Heart left ventricle (tissue), 16 donors: ENCODE results near the gene SECTM1. TPM values are rescaled to one million over a fixed set of nuclear protein-coding genes. Genes with fewer than 3 reads are reported as not detected.

ENCODE experiments used
- ATAC-seq, 4 donors: fragments of 200-7000 bp; cut with Tn5 transposase; one replicate each; pipeline ENCODE4 v1.9.1; 2020 to 2022; ENCODE audit warnings: moderate library complexity in 4 of 4, mild to moderate bottlenecking in 3 of 4, moderate number of reproducible peaks in 1 of 4
- DNase-seq, 5 donors: peaks; one replicate each; pipeline ENCODE4 v3.0.0-alpha.2; 2020
- H3K27ac ChIP-seq, 12 donors: fragments of 200-600 bp; sonication (generic) in 4 of 12; one replicate each; pipeline versions ENCODE4 v1.5.0 to v1.8.0; 2016 to 2022; ENCODE audit warnings: mild to moderate bottlenecking in 2 of 12
- H3K27me3 ChIP-seq, 9 donors: fragments of 200-600 bp; sonication (generic) in 2 of 9; one replicate each; pipeline versions ENCODE4 v1.5.1 to v1.8.0; 2016 to 2022; ENCODE audit warnings: mild to moderate bottlenecking in 3 of 9
- H3K36me3 ChIP-seq, 9 donors: fragments of 200-600 bp; sonication (generic) in 2 of 9; one replicate each; pipeline versions ENCODE4 v1.5.0 to v1.8.0; 2018 to 2022; ENCODE audit warnings: mild to moderate bottlenecking in 2 of 9
- H3K4me1 ChIP-seq, 12 donors: fragments of 200-600 bp; sonication (generic) in 4 of 12; one replicate each; pipeline versions ENCODE4 v1.5.0 to v1.8.0; 2016 to 2022; ENCODE audit warnings: mild to moderate bottlenecking in 3 of 12
- H3K4me3 ChIP-seq, 12 donors: fragments of 200-600 bp; sonication (generic) in 4 of 12; one replicate each; pipeline versions ENCODE4 v1.5.0 to v1.8.0; 2017 to 2022; ENCODE audit warnings: mild to moderate bottlenecking in 9 of 12, moderate library complexity in 4 of 12
- H3K9me3 ChIP-seq, 12 donors: fragments of 200-600 bp; sonication (generic) in 4 of 12; one replicate each; pipeline versions ENCODE4 v1.5.0 to v1.8.0; 2016 to 2022; ENCODE audit warnings: mild to moderate bottlenecking in 1 of 12
- POLR2A ChIP-seq, 2 donors: fragments of 450-650 bp; IDR thresholded peaks; one replicate each; pipeline ENCODE4 v1.6.1; 2017; ENCODE audit warnings: antibody characterized with exemption in 2 of 2, mild to moderate bottlenecking in 2 of 2, moderate library complexity in 2 of 2
- WGBS, 4 donors: extraction: QIAGEN DNeasy Blood & Tissue Kit in 2 of 4; methylation state at CpG; one replicate each; pipeline versions ENCODE4 v1.1.5 to v1.1.7; 2013 to 2018; 5-methylcytosine and 5-hydroxymethylcytosine counted together
- intact Hi-C, 10 donors: fragments of 100-400 bp; cut with DNase I; formaldehyde crosslinking; loops; one replicate each; pipeline versions ENCODE4 v1.11.1 to v1.14.2; 2022
- polyA plus RNA-seq, 2 donors: library from polyadenylated mRNA; stranded (reverse); fragments of 200-250 nt; gene quantifications; one replicate each; pipeline ENCODE4 v1.2.3, GENCODE V29; 2013
- total RNA-seq, 9 donors: library from RNA; depleted of rRNA in 2 of 9; stranded (reverse); fragments of >200 nt in 2 of 9; fragmentation: NEBNext Ultra II Directional in 3 of 9; extraction: Animal tissue kit (Norgen Biotek cat#: 25700) in 3 of 9; gene quantifications; one replicate each; pipeline versions ENCODE4 v1.1.0 to v1.2.4, GENCODE V29; 2016 to 2023
- TF ChIP-seq, protein P1 (sequence below), 12 donors: fragments of 200-600 bp; sonication (generic) in 4 of 12; IDR thresholded peaks; one replicate each; pipeline versions ENCODE4 v1.5.0 to v1.8.0; 2018 to 2022; ENCODE audit warnings: antibody characterized with exemption in 12 of 12, mild to moderate bottlenecking in 5 of 12
- donor health status: ischemic (EF 13 %, LVEDD 7.1; RV severe dilation, severe dysfunction).
- donor health status: healthy with polysubstance abuse.
- donor health status: DM: no; HTN: yes; CAD: no.
- donor health status: DM: no; HTN: no; CAD: no.
- donor health status: ischemic (EF 25% LVEDD 6.9; RV normal size, moderate dysfunction).
- donor health status: ischemic (EF 25% LVEDD 5.7; RV mildly dilated, moderate dysfunction).
- donor health status: healthy.
- donor health status: DM: yes; HTN: yes; CAD: no.
- donor health status: ischemic (EF 35%, LVEDD 5.7; RV mildly dilated, moderate dysfunction).
- donor health status: nonischemic (EF 11% LVEDD 7.7; RV severe dilation, severe dysfunction).
- donor health status: DM: yes; HTN: yes; CAD: no.
- donor health status: PGD.
- donor health status: ischemic (EF 29% LVEDD 5.4; RV normal size, mild dysfunction).
- donor health status: nonischemic (EF 23%, LVEDD 6.1; RV moderate dilation, normal function).

Gene SECTM1
- total and polyA plus RNA-seq, 11 donors, result 2.3 to 41.6 (median 3.4) TPM

GRCh38 chr17:82285141-82285540, 48.4 kb downstream of the SECTM1 start:
- no peaks in the 10 kb centered on the region for H3K9me3 ChIP-seq
- 65 to 75% (median 70%) methylated on average over 8 of the region's 8 CpGs for WGBS, 4 donors
- no peak for TF ChIP-seq POLR2A (IDR thresholded peaks at IDR 0.05)
- TF ChIP-seq, protein P1, sequence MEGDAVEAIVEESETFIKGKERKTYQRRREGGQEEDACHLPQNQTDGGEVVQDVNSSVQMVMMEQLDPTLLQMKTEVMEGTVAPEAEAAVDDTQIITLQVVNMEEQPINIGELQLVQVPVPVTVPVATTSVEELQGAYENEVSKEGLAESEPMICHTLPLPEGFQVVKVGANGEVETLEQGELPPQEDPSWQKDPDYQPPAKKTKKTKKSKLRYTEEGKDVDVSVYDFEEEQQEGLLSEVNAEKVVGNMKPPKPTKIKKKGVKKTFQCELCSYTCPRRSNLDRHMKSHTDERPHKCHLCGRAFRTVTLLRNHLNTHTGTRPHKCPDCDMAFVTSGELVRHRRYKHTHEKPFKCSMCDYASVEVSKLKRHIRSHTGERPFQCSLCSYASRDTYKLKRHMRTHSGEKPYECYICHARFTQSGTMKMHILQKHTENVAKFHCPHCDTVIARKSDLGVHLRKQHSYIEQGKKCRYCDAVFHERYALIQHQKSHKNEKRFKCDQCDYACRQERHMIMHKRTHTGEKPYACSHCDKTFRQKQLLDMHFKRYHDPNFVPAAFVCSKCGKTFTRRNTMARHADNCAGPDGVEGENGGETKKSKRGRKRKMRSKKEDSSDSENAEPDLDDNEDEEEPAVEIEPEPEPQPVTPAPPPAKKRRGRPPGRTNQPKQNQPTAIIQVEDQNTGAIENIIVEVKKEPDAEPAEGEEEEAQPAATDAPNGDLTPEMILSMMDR (IDR thresholded peaks at IDR 0.05), result no peak
- ATAC-seq, result no peak
- H3K36me3 ChIP-seq, result no peaks in the 10 kb centered on the region
- H3K27me3 ChIP-seq, result no peaks in the 10 kb centered on the region
- H3K4me3 ChIP-seq, result no peak overlapping the region
- DNase-seq, result no peak
- intact Hi-C loops, result no loop called here
- H3K27ac ChIP-seq, result peak overlapping the region in 4 of 12 donors; percentile 15 to 46 (median 28)
- H3K4me1 ChIP-seq, result peaks cover 5 to 34% (median 24%) of the 10 kb centered on the region in 12 donors

- no peaks in the 10 kb centered on the region for H3K9me3 ChIP-seq
- 35 to 50% (median 44%) methylated on average over 6 to 13 of the region's 13 CpGs for WGBS, 4 donors
- DNase-seq (peak in 1 of 5 donors; percentile 57), ATAC-seq (no peak)
- H3K27ac ChIP-seq, result no peak overlapping the region
- TF ChIP-seq, protein P1 (IDR thresholded peaks at IDR 0.05), result no peak
- no peak for TF ChIP-seq POLR2A (IDR thresholded peaks at IDR 0.05)
- H3K27me3 ChIP-seq, result no peaks in the 10 kb centered on the region
- intact Hi-C loops, result no loop called here
- H3K4me3 ChIP-seq, result no peak overlapping the region
- H3K36me3 ChIP-seq, result no peaks in the 10 kb centered on the region
- H3K4me1 ChIP-seq, result peaks cover 5 to 38% (median 13%) of the 10 kb centered on the region in 12 donors
Measured at GRCh38 chr17:82283208-82283749, 50.3 kb downstream of the SECTM1 start.

DNA sequence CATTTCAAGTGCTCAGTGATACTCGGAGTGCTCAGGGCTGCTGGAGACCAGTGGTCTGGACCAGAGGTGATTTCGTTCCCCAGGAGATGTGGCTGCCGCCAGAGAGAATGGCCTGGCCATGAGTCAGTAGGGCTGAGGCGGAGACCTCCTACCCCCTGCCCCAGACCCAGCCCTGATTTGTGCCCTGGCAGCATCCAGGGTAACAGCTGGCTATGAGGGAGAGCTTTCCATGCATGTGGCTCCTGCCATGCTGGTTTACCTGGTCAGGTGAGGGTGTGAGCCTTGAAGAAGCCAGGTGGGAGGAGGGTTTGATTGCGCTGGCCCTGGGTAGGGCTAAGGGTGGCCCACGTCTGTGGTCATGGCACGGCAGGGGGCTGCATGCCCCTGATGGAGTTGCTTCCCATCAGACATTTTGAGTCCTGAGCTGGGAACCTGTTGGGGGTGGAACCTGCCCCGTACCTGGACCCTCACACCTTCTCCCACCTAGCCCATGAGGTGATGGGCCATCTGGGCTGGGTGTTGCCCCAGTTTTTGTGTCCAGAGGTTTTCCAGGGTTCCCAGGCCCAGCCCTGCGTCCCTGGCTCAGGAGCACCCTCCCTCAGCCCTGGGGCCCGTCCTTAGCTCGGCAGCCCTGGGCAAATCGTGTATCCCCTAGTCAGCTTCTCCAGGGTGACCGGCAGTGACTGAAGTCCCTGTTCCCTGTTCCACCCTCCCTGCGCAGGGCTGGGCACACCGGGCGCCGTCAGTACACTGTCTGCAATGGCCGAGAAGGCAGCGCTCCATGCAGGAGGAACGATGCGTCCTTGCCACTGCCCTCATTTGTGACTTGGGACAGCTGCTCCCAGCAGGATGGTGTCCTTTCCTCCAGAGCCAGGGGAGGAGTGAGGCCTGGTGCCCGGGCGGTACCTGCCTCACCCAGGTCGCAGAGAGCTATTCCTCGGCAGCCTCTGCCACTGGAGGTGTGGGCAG, 51.0 kb downstream of the SECTM1 start:
- DNase-seq, result peak in 1 of 5 donors; percentile 21
- no peak for ATAC-seq
- no peaks in the 10 kb centered on the region for H3K36me3 ChIP-seq
- 89 to 91% (median 90%) methylated on average over 25 of the region's 25 CpGs for WGBS, 4 donors
- peaks cover under 1 to 33% (median 7%) of the 10 kb centered on the region in 12 donors for H3K4me1 ChIP-seq
- H3K27ac ChIP-seq, result no peak overlapping the region
- H3K9me3 ChIP-seq, result no peaks in the 10 kb centered on the region
- TF ChIP-seq, protein P1 (IDR thresholded peaks at IDR 0.05), result no peak
- no peak for TF ChIP-seq POLR2A (IDR thresholded peaks at IDR 0.05)
- intact Hi-C loops, result no loop called here
- no peak overlapping the region for H3K4me3 ChIP-seq
- H3K27me3 ChIP-seq, result no peaks in the 10 kb centered on the region
